Ovary (tissue), 10 donors: ENCODE results near the gene PTH. TPM values are rescaled to one million over a fixed set of nuclear protein-coding genes. Genes with fewer than 3 reads are reported as not detected.

ENCODE experiments used
- DNase-seq, 5 donors: peaks; one replicate each; pipeline ENCODE4 v3.0.0-alpha.2; 2019 to 2020
- H3K27ac ChIP-seq, 2 donors: fragments of 200-600 bp; one replicate each; pipeline versions ENCODE4 v1.5.1 to v1.8.0; 2019 to 2022
- H3K27me3 ChIP-seq: fragments of 200-600 bp; one replicate; pipeline ENCODE4 v1.8.0; 2022
- H3K36me3 ChIP-seq: fragments of 200-600 bp; sonication (generic); one replicate; pipeline ENCODE4 v1.5.1; 2019
- H3K4me1 ChIP-seq: one replicate; pipeline ENCODE4 v1.8.1; 2013; ENCODE audit warnings: mild to moderate bottlenecking, moderate library complexity; ENCODE audit not compliant: insufficient read depth
- H3K4me3 ChIP-seq: fragments of 200-600 bp; sonication (generic); one replicate; pipeline ENCODE4 v1.5.1; 2017
- H3K9me3 ChIP-seq, 2 donors: fragments of 200-600 bp in 1 of 2; sonication (generic) in 1 of 2; one replicate each; pipeline versions ENCODE4 v1.5.1 to v1.8.1; 2013 to 2019; ENCODE audit warnings: mild to moderate bottlenecking in 1 of 2, moderate library complexity in 1 of 2
- CTCF ChIP-seq, 3 donors: fragments of 450-650 bp in 2 of 3; fragments of 200-600 bp in 1 of 3; IDR thresholded peaks; one replicate each; pipeline versions ENCODE4 v1.5.1 to v1.8.0; 2016 to 2022; ENCODE audit warnings: antibody characterized with exemption in 3 of 3, mild to moderate bottlenecking in 1 of 3
- EP300 ChIP-seq: sonication (generic); formaldehyde crosslinking; IDR thresholded peaks from one replicate; pipeline ENCODE4 v1.6.1; 2017; ENCODE audit warnings: antibody characterized with exemption
- POLR2A ChIP-seq: fragments of 450-650 bp; IDR thresholded peaks from one replicate; pipeline ENCODE4 v1.6.1; 2017; ENCODE audit warnings: antibody characterized with exemption, mild to moderate bottlenecking, moderate library complexity
- WGBS, 3 donors: extraction: QIAGEN DNeasy Blood & Tissue Kit in 1 of 3; methylation state at CpG; one replicate each; pipeline versions ENCODE4 v1.1.5 to v1.1.7; 2013 to 2017; 5-methylcytosine and 5-hydroxymethylcytosine counted together
- intact Hi-C, 4 donors: fragments of 100-400 bp; cut with DNase I; formaldehyde crosslinking; loops; one replicate each; pipeline versions ENCODE4 v1.11.0 to v1.15.1; 2022 to 2023
- long read RNA-seq, 3 donors: library from polyadenylated mRNA in 2 of 3; unstranded in 2 of 3; transcript quantifications; one replicate each; pipeline ENCODE4 v2.0.0 and lab custom pipeline, GENCODE V29; 2021 to 2026
- polyA plus RNA-seq, 2 donors: library from polyadenylated mRNA; stranded (reverse); fragments of 200-250 nt in 1 of 2; fragments of 350-450 nt in 1 of 2; fragmentation: Illumina TruSeq in 1 of 2; extraction: RNeasy Lipid Tissue Mini Kit (QIAGEN cat#74804) in 1 of 2; gene quantifications; one replicate each; pipeline ENCODE4 v1.2.3, GENCODE V29; 2013 to 2014
- total RNA-seq, 7 donors: library from RNA; depleted of rRNA in 2 of 7; stranded (reverse); fragments of >200 nt in 2 of 7; fragmentation: NEBNext Ultra II Directional in 3 of 7; extraction: Animal tissue kit (Norgen Biotek cat#: 25700) in 3 of 7; gene quantifications; one replicate each; pipeline versions ENCODE4 v1.1.0 to v1.2.4, GENCODE V29; 2016 to 2023
- donor health status: DM: no; HTN: no; CAD: no; lungs with moderate emphysema.
- donor health status: DM: no; HTN: no; CAD: no.
- donor health status: Bipolar disorder and iron deficiency.
- donor health status: DM: yes; HTN: yes; CAD: no.
- donor health status: DM: no; HTN: no; CAD: no.
- donor health status: DM: yes; HTN: yes; CAD: no.

PTH gene
- total RNA-seq (not detected), polyA plus RNA-seq (not detected)
- long read RNA-seq, donor 1 = 0 reads
- long read RNA-seq, donor 2 = 0 reads
- long read RNA-seq, donor 3 = 0 reads

GRCh38 chr11:13495929-13496328 lies at the start of gene PTH:
PTH (minus strand) TSS chr11:13495997; CDS start chr11:13492855, 3,142 bp downstream.
- no peaks in the 10 kb centered on the region for H3K9me3 ChIP-seq
- H3K27ac ChIP-seq = no peak within 1 kb of the TSS
- no peak for DNase-seq
- H3K4me1 ChIP-seq = no peaks in the 10 kb centered on the region
- whole genome bisulfite sequencing, 3 donors = 84 to 87% (median 86%) methylated on average over 3 of the region's 3 CpGs
- H3K27me3 ChIP-seq = no peaks in the 10 kb centered on the region
- no peak within 1 kb of the TSS for H3K4me3 ChIP-seq
- intact Hi-C loops = no loop called here
- no peak for TF ChIP-seq EP300
- TF ChIP-seq POLR2A = no peak
- no peak for TF ChIP-seq CTCF (IDR thresholded peaks at IDR 0.05)
- no peaks in the 10 kb centered on the region for H3K36me3 ChIP-seq

GRCh38 chr11:13538044-13538443 lies 42.2 kb upstream of the PTH start:
- Histone ChIP-seq H3K27ac (no peak overlapping the region), H3K9me3 (no peaks in the 10 kb centered on the region), H3K4me3 (no peak overlapping the region), H3K27me3 (no peaks in the 10 kb centered on the region), H3K4me1 (no peaks in the 10 kb centered on the region), H3K36me3 (no peaks in the 10 kb centered on the region)
- TF ChIP-seq POLR2A (no peak), EP300 (no peak), CTCF (IDR thresholded peaks at IDR 0.05) (no peak)
- WGBS, 3 donors = 26 to 39% (median 36%) methylated on average over 1 of the region's 1 CpG
- no peak for DNase-seq
- intact Hi-C loops = no loop called here

- intact Hi-C loops = no loop called here
- Histone ChIP-seq H3K4me3 (no peak overlapping the region), H3K27ac (no peak overlapping the region), H3K4me1 (no peaks in the 10 kb centered on the region), H3K36me3 (no peaks in the 10 kb centered on the region), H3K27me3 (no peaks in the 10 kb centered on the region), H3K9me3 (no peaks in the 10 kb centered on the region)
- 26 to 45% (median 40%) methylated on average over 2 of the region's 2 CpGs for WGBS, 3 donors
- TF ChIP-seq EP300 (no peak), POLR2A (no peak), CTCF (IDR thresholded peaks at IDR 0.05) (no peak)
- no peak for DNase-seq
These were observed 40.0 kb upstream of the PTH start for GRCh38 chr11:13535819-13536218.

- TF ChIP-seq CTCF (IDR thresholded peaks at IDR 0.05) (no peak), POLR2A (no peak), EP300 (no peak)
- Histone ChIP-seq H3K4me1 (no peaks in the 10 kb centered on the region), H3K9me3 (no peaks in the 10 kb centered on the region), H3K36me3 (no peaks in the 10 kb centered on the region), H3K27me3 (no peaks in the 10 kb centered on the region), H3K27ac (no peak overlapping the region), H3K4me3 (no peak overlapping the region)
- intact Hi-C loops = no loop called here
- 65 to 69% (median 65%) methylated on average over 7 of the region's 7 CpGs for WGBS, 3 donors
- DNase-seq = no peak
These were observed 38.6 kb upstream of the PTH start for GRCh38 chr11:13534358-13534757.
